ENCODE measurements around the gene ACADVL.
A peak's percentile ranks its signal among the peaks of the same experiment; 100 is the strongest.

GRCh38 chr17:7191571-7192270, 28.0 kb upstream of the ACADVL start:
- TF ChIP-seq POLR2A (IDR thresholded peaks at IDR 0.05) (no peak), POLR2AphosphoS5 (IDR thresholded peaks at IDR 0.05) (peak; percentile 35)
- TF ChIP-seq, protein P1, sequence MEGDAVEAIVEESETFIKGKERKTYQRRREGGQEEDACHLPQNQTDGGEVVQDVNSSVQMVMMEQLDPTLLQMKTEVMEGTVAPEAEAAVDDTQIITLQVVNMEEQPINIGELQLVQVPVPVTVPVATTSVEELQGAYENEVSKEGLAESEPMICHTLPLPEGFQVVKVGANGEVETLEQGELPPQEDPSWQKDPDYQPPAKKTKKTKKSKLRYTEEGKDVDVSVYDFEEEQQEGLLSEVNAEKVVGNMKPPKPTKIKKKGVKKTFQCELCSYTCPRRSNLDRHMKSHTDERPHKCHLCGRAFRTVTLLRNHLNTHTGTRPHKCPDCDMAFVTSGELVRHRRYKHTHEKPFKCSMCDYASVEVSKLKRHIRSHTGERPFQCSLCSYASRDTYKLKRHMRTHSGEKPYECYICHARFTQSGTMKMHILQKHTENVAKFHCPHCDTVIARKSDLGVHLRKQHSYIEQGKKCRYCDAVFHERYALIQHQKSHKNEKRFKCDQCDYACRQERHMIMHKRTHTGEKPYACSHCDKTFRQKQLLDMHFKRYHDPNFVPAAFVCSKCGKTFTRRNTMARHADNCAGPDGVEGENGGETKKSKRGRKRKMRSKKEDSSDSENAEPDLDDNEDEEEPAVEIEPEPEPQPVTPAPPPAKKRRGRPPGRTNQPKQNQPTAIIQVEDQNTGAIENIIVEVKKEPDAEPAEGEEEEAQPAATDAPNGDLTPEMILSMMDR (IDR thresholded peaks at IDR 0.05): no peak
